DND-41 (cell line): ENCODE measurements around the gene RFX2.

Experiments
- EZH2 ChIP-seq: IDR thresholded peaks from 3 replicates; pipeline ENCODE4 v1.6.1; 2012; ENCODE audit warnings: borderline replicate concordance, low read depth, mild to moderate bottlenecking, moderate library complexity, low read length, inconsistent platforms; ENCODE audit not compliant: severe bottlenecking
- TF ChIP-seq, protein P1 (sequence below): IDR thresholded peaks from 2 replicates; pipeline ENCODE4 v1.5.1; 2012; ENCODE audit warnings: borderline replicate concordance, low read length, moderate library complexity, mild to moderate bottlenecking; ENCODE audit not compliant: poor library complexity, severe bottlenecking; ENCODE audit errors: extremely low read depth

DNA sequence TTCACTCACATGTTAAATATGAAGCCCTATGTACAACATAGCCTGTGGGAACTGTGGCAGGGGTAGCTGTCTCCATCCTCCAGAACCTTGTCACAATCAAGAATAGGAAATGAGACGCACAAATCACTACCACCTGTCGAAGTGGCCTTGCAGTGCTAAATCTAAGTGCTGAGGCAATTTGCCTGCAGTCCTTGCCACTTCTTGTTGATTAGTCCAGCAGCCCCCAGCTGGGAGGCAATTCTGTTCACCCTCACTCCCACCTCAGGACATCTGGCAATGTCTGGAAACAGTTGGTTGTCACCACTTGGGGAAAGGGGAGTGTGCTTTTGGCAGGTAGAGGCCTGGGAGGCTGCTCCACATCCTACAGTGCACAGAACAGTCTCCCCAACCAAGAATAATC lies 10.7 kb downstream of the RFX2 start:
- TF ChIP-seq, protein P1, sequence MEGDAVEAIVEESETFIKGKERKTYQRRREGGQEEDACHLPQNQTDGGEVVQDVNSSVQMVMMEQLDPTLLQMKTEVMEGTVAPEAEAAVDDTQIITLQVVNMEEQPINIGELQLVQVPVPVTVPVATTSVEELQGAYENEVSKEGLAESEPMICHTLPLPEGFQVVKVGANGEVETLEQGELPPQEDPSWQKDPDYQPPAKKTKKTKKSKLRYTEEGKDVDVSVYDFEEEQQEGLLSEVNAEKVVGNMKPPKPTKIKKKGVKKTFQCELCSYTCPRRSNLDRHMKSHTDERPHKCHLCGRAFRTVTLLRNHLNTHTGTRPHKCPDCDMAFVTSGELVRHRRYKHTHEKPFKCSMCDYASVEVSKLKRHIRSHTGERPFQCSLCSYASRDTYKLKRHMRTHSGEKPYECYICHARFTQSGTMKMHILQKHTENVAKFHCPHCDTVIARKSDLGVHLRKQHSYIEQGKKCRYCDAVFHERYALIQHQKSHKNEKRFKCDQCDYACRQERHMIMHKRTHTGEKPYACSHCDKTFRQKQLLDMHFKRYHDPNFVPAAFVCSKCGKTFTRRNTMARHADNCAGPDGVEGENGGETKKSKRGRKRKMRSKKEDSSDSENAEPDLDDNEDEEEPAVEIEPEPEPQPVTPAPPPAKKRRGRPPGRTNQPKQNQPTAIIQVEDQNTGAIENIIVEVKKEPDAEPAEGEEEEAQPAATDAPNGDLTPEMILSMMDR, result no peak
- TF ChIP-seq EZH2, result no peak
